HG03558 (cell line): ENCODE measurements around the gene ZNF319.

ENCODE experiments used
- ATAC-seq: cut with Tn5 transposase; IDR thresholded peaks from one replicate; pipeline ENCODE4 v1.9.1; 2021; ENCODE audit warnings: moderate number of reproducible peaks; ENCODE audit not compliant: unreplicated experiment; ENCODE audit errors: extremely low read depth

Gene ZNF319

GRCh38 chr16:57959804-57960203 lies 40.7 kb downstream of the ZNF319 start:
- ATAC-seq: no peak

- ATAC-seq: no peak
Observed at GRCh38 chr16:57959121-57959520, 41.4 kb downstream of the ZNF319 start.

GRCh38 chr16:57958544-57958943 lies 41.9 kb downstream of the ZNF319 start:
- no peak for ATAC-seq

GRCh38 chr16:57957673-57958392 lies 42.6 kb downstream of the ZNF319 start:
- ATAC-seq: no peak

GRCh38 chr16:57956924-57957672 lies 43.4 kb downstream of the ZNF319 start:
- ATAC-seq: no peak

GRCh38 chr16:57956270-57956808 lies 44.1 kb downstream of the ZNF319 start:
- no peak for ATAC-seq

- ATAC-seq: no peak
Observed at GRCh38 chr16:57955572-57956188, 44.8 kb downstream of the ZNF319 start.

- ATAC-seq: no peak
Observed at GRCh38 chr16:57953857-57954256, 46.6 kb downstream of the ZNF319 start.

GRCh38 chr16:57952909-57953308 lies 47.6 kb downstream of the ZNF319 start:
- ATAC-seq: no peak

- ATAC-seq: no peak
Observed at GRCh38 chr16:57951204-57951960, 49.1 kb downstream of the ZNF319 start.

- ATAC-seq: no peak
Observed at GRCh38 chr16:57950382-57950781, 50.1 kb downstream of the ZNF319 start.

GRCh38 chr16:57949595-57950238 lies 50.8 kb downstream of the ZNF319 start:
- ATAC-seq: no peak

- ATAC-seq: no peak
Observed at GRCh38 chr16:57949013-57949412, 51.5 kb downstream of the ZNF319 start.

GRCh38 chr16:57948027-57948426 lies 52.4 kb downstream of the ZNF319 start:
- ATAC-seq: no peak

- no peak for ATAC-seq
Observed at GRCh38 chr16:57947261-57947660, 53.2 kb downstream of the ZNF319 start.

- ATAC-seq: no peak
Observed at GRCh38 chr16:57946181-57946801, 54.2 kb downstream of the ZNF319 start.

- no peak for ATAC-seq
Observed at GRCh38 chr16:57945740-57946138, 54.7 kb downstream of the ZNF319 start.

GRCh38 chr16:57944970-57945739 lies 55.3 kb downstream of the ZNF319 start:
- ATAC-seq: no peak
